Activated CD4-positive, alpha-beta T cell treated with anti-CD3 and anti-CD28 coated beads, Interleukin-2, Interleukin-6, amounts not matched to agents 100 ng/mL and 50 ng/mL, durations not matched to agents 16 hours and 8 hours (primary cell): Measurements from ENCODE around the gene HSPA1L.
"Not testable (repeated sequence)": the region's sequence is repeated elsewhere in the genome, so short reads cannot be mapped to it uniquely, and the experiment has no call there.

ENCODE experiments used
- DNase-seq: peaks from one replicate; pipeline ENCODE4 v3.0.0-alpha.2; 2020

The HSPA1L gene

DNA sequence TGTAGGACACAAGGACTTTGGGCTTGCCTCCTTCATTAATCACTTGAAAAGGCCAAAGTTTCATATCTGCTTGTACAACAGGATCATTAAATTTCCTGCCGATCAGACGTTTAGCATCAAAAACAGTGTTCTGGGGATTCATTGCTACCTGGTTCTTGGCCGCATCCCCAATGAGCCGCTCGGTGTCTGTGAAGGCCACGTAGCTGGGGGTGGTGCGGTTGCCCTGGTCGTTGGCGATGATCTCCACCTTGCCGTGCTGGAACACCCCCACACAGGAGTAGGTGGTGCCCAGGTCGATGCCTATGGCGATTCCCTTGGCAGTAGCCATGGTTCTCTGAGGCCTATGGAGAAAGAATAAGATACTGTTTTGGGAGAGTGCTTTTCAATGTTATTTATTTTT lies 3.4 kb downstream of the HSPA1L start:
- DNase-seq = no peak

DNA sequence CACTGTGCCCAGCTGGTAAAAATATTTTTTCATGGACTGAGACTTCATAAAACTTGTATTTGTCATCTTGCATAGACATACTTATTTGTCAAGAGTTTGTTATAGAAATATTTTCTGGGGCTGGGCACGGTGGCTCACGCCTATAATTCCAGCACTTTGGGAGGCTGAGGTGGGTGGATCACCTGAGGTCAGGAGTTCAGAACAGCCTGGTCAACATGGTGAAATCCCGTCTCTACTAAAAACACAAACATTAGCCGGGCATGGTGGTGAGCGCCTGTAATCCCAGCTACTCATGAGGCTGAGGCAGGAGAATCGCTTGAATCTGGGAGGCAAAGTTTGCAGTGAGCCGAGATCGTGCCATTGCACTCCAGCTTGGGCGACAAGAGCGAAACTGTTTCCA lies 6.5 kb downstream of the HSPA1L start:
- DNase-seq = not testable (repeated sequence)

DNA sequence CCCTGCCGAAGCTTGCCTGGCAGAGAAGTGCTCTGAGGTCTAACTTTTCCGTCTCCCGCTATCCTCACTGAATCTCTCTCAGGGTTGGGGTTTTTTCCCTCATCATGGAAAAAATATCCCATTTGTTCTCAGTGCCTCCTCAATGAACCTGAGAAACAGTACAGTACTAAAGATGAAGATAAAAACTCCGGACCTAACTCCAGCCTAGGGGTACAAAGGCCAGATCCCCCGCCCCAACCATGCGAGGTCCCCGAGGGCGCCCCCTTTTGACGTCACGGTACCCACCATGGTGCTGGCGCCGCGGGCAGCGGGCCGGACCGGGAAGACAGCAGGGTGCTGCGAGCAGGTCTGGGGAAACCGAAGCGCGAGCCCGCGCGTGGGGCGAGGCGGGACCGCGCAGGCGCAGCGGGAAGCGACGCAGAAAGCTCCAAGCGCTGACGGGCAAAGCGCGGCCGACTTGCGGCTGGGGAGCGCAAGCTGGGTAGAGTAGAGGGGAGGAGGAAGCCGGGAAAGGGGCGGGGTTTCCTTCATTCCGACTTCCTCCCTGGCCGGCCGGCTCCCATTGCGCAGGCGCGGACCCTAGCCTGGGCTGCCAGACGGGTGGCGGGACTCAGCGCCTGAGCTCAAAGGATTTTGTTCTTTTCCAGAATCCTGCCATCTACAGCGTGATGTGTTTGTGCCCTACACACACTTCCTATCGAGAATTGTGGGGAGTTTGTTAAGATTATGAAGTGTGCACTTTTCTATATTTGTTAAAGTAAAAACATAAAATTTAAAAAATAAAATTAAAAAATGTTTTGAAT lies 8.4 kb downstream of the HSPA1L start, which contains the start of gene LSM2:
TSS of gene LSM2 (minus strand) at position 497 of the 803 bp plus-strand sequence. CDS start at position 288, 209 bp downstream.
- peak; percentile 98 for DNase-seq

DNA sequence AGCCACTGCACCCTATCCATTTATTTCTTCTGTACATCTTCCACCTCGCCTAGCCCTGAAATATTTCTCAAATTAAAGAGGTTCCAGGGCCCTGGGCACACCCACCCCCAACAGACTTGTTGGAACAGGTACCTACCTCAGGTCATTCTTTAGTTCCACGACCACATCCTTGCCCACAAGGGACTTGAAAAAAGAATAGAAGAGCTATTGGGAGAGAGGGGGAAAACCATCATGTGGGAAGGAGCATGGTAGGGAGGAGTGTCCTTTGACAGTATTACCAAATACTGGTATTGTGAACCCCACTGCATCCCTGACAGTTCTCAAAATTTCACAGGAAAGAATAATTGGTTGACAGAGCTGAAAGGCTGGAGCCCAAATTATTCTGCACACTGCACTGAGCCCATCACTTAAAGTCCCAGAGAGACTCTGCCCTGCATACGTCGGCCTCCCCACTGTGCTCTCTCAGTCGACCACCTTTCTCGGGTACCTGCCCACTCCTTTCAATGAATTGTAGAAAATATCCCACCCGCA lies 9.1 kb downstream of the HSPA1L start:
- no peak for DNase-seq

DNA sequence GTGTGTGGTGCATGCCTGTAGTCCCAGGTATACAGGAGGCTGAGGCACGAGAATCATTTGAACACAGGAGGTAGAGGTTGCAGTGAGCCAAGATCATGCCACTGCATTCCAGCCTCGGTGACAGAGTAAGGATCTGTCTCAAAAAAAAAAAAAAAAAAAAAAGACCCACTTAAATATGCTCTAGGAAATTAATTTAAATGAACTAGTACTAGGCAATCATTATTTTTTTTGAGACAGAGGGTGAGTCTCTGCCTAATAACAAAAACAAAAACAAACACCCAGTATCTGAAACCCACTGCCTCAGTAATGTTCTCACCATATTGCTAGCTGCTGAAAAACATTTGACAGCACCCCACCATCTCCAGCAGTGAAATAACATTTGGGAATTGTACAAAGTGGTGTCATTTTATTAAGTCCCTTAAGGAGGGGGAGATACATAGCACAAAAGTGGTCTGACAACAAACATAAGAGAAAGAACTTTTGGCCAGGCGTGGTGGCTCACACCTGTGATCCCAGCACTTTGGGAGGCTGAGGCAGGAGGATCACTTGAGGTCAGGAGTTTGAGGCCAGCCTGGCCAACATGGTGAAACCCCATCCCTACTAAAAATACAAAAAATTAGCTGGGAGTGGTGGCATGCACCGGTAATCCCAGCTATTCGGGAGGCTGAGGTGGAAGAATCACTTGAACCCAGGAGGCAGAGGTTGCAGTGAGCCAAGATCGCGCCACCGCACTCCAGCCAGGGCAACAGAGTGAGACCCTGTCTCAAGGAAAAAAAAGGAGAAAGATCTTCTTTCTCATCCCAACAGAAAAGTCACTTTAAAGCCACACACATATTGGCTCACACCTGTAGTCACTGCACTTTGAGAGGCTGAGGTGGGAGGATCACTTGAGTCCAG lies 13.8 kb downstream of the HSPA1L start:
- not testable (repeated sequence) for DNase-seq

DNA sequence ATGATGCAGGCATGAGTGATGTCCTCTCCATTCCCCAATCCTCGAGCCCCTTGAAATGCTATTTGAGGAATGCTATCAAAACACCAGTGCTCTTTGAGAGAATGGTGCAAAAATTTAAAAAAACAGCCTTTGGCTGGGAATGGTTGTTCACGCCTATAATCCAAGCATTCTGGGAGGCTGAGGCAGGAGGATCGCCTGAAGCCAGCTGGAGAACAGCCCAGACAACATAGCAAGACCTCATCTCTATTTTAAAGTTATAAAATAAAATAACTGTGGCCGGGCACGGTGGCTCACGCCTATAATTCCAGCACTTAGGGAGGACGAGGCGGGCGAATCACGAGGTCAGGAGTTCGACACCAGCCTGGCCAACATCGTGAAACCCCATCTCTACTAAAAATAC lies 15.3 kb downstream of the HSPA1L start:
- DNase-seq = no peak

DNA sequence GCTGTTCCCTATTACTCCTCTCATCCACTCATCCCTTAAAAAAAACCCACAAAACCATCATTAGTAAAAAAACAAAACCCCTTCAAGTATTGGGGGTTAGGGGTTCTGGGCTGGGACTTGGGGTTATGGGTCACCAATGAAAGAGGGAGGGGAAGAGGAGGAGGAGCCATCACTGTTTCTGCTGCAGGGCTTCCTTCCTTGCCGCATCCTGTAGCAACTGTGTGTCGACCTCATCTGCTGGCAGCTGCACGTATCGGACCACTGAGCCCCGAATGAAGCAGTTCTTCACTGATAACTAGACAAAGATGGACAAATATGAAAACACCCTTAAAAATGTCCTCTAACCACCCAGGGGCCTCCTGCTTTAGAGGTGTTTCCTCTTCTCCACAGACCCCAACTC lies 17.5 kb downstream of the HSPA1L start:
- DNase-seq = peak; percentile 70

DNA sequence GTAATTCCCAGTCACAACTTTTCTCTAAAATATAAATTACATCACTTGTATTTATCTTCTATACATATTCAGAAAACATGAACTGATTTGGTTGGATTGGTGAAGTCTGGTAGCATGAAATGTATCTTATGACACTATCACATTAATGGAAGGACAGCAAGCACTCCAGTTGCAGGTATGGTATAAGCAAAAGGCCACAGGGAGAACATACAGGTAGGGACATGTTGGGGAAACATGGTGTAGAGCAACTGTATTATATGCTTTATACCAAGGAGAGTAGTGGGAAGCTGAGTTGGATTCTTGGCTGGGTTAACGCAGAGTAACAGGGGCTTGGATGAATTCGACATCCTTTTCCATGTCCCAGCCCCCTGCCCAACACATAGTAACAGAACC lies 18.1 kb downstream of the HSPA1L start:
- DNase-seq = no peak

DNA sequence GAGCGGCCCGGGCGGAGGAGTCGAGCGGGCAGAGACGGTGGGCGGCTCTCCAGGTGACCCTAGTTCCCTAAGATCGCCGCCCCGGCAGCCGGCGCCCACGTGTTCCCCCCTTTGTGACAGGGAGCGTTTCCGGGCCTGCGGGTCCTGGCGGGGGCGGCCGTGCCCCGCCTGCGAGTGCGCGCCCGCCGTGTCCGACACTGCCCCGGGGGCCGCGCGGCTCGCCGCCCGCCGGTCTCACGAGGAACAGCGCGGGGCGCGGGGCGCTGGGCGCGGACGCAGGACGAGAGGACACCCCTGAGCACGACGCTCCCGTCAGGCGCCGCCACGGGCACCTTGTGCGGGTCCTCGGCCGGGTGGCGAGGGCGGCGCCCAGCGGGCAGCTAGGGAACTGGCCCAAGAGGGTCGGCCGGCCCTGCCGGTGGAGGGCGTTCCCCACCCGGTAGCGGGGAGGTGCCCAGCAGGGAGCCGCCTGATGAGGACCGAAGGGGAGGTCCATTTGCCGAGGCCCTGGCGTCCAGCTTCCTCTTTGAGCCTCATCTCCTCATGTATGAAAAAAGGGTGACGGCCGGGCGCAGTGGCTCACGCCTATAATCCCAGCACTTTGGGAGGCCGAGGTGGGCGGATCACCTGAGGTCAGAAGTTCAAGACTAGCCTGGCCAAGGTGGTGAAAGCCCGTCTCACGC lies 19.3 kb downstream of the HSPA1L start, which contains the start of gene VARS1:
TSS of gene VARS1 (minus strand) at position 137 of the 683 bp plus-strand sequence. CDS start 535 bp downstream, outside the sequence.
- DNase-seq = peak; percentile 93

DNA sequence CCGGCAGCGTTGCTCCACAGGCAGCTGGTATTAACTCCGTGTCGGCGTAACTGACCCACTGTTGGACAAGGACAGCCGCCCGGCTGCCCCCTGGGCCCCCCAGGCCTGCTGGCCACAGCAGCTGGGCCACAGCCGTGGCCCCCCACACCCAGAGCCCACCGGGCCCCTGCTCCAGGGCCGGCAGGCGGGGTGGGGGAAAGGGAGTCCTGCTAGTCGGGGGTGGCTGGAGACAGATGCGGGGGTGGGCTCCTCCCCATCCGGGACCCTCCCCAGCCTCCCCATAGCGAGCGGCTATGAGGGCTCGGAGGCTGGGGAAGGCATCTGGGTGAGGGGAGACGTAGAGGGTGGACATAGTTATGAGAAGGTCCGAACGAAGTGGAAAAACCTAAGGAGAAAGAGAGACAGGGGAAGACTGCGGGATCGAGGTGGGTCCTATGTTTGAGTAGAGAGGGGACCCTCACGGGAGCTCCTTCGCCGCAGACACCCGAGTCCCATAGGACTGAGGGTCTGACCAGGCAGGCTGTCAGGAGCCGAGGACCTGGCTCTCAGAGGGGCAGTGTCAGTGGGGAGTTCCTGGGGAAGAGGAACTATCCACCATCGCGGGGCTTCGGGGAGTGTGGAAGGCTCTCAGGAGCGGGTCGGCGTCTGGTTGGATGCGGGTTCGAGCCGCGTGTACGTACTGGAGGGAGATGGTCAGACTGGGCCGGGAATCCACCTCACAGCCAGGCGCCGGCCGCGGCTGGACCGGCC lies 20.0 kb downstream of the HSPA1L start:
- no peak for DNase-seq

DNA sequence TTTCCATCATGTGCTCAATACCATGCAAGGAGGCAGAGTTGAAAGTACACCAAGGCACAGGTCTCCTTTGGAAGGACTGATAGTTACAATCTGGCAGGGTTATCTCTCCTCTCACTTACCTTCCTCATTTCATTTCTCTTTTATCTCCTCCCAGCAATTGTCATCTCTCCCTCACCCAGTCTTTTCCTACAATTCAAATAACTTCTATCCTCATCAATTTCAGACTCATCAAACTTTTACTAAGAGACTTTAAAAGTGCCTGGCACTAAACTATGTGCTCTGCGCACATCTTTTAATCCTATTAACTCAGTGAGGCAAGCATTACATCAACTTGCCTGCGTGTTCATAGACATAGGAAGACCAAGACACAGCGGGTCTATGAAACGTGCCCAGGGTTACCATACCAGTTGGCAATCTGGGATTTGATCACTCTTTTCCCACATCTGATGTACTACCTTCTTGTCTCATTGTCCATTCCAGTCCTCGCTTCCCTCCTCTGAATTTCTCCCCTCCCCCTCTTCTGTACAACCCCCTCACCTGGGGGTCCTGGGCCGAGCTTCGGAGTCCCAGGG lies 20.7 kb downstream of the HSPA1L start:
- DNase-seq = peak; percentile 36

DNA sequence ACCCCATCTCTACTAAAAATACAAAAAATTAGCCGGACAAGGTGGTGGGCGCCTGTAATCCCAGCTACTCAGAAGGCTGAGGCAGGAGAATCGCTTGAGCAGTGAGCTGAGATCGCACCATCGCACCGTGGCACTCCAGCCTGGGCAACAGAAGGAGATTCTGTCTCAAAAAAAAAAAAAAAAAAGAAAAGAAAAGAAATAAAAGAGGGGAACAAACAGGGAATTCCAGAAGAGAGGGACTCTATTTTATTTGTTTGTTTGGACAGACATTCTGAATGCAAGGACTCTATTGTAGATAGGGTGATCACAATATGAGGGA lies 21.2 kb downstream of the HSPA1L start:
- not testable (repeated sequence) for DNase-seq

DNA sequence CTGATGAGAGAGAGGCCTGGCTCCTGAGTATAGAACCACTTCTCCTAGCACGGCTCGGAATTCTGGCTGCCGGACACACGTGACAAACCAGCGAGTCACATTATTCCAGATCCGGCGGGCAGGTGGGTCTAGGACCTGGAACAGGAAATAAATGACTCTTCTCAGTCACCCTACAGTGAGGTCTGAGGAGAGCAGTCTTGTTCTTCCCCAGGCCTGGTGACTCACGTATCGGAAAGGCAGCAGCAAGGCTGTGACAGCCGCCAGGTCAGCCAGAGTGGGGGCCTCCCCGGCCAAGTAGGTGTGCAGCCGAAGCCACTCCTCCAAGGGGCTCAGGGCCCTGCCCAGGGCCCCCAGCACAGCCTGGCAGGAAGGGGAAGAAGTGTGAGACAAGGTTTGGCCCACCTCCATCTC lies 22.3 kb downstream of the HSPA1L start:
- DNase-seq = peak; percentile 39

DNA sequence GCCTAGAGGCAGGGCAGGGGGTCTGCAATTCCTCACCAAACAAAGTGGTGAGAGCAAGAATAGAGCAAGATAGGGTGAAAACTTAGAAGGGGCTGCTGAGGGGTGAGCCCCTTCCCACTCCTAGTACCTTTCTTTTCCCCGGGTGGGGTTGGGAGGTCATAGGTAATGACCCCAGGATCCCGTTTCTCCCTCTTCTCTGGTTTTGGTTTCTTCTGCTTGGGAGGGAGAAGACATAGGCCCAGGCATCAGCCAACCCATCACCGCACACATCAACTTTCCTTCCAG lies 23.1 kb downstream of the HSPA1L start:
- no peak for DNase-seq

DNA sequence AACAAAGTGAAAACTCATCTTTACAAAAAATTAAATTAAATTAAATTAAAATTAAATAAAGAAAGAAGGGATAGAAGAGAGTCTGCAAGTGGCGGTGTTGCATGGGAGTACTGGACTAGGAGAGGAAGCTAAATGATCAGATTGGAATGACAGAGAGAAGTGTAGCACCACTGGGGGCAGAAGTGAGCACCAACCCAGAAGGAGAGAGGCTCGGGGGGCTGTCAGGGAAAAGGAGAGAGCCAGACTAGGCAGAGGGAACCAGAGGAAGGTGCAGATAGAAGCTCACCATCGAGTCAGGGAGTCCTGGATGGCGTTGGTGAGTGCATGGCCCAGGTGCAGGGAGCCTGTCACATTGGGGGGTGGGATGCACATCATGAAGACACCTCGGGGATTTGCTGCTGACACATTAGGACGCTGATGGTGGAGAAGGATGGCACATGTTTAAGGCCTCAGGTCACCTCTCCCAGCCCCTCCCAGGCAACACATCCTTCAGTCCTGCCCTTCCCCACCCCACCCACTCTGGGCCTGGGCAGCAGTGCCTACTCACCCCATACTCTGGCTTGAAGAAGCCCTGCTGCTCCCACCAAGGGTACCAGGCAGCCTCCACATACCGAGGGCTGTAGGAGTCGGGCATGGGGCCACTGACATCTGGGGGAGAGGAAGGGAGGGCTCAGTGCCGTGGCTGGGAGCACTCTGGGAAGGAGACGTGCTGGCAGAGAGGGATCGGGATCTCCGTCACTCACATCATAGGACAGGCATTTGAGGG lies 23.6 kb downstream of the HSPA1L start:
- DNase-seq = peak; percentile 56

DNA sequence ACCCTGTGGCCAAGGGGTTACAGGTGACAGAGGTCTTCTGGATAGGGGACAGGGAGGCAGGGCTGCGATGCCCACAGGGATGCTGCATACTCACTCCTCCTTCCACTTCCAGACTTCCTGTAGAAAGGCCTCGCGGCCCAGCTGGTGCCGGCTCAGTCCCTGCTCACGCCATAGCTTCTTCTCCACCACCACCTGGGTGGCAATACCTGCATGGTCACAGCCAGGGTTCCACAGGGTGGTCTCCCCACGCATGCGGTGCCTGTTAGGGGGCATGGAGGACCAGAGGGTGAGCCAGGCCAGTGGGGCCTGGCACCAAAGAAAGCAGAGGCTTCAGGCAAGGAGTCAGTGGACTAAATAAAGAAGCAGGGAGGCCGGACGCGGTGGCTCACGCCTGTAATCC lies 29.6 kb downstream of the HSPA1L start:
- DNase-seq = no peak

DNA sequence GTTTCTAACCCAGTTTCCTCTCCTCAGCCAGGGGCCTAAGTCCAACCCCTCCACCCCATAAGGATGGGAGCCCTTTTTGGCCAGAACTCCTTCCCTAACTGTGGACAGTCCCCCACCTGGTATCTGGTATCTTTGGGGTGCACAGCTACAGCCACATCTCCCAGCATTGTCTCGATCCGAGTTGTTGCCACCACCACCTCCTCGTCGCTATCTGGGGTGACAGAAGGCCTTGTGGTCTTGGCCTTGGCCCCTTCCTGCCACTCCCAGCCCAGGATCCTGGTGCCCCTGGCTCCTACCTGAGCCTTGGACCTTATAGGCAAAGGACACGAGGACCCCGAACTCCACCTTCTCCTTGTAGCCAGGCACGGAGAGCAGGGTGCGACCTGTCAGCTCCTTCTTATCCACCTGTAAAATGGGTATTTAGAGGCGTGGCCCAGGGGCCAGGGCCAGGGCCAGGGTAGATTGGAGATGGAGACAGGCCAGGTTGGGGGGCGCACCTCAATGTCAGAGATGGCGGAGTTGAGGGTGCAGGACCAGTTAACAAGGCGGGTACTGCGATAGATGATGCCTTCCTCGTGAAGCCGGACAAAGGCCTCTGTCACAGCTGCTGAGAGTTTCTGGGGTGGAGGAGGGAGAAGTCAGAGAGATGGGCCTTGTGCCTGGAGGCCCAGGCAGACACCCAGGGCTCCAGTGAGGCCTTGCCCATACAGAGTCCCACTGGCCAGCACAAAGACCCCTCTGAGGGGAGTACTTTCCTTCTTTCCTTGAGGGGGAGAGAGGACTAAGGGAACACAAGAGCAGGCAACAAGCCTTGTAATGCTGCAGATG lies 30.8 kb downstream of the HSPA1L start:
- no peak for DNase-seq

DNA sequence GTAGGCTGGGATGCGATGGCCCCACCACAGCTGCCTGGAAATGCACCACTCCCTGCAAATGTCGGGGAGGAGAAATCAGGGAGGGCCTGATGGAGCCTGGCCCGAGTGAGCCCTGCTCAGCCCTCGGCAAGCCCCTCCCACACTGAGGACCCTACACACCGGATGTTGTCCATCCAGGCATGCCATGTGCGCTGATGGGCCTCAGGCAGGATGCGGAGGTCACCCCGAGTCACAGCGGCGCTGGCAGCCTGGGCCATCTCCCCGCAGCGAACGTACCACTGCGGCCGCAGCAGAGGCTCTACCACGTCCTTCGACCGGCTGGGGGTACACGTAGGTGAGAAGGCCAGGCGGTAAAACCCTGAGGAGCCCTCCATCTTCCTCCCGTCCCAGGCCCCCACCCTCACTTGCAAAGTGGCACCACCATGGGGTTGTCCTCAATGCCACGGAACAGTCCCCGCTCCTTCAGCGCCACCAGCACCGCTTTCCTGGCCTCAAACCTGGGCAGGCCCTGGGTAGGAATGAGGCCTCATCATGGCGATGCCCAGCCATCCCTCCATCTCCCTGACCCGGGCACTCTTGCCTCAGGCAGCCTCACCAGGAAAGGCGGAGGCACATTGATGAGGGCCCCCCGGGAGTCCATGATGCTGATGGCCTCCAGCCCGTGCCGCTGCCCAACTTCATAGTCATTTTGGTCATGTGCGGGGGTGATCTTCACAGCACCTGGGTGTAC lies 32.8 kb downstream of the HSPA1L start:
- no peak for DNase-seq

DNA sequence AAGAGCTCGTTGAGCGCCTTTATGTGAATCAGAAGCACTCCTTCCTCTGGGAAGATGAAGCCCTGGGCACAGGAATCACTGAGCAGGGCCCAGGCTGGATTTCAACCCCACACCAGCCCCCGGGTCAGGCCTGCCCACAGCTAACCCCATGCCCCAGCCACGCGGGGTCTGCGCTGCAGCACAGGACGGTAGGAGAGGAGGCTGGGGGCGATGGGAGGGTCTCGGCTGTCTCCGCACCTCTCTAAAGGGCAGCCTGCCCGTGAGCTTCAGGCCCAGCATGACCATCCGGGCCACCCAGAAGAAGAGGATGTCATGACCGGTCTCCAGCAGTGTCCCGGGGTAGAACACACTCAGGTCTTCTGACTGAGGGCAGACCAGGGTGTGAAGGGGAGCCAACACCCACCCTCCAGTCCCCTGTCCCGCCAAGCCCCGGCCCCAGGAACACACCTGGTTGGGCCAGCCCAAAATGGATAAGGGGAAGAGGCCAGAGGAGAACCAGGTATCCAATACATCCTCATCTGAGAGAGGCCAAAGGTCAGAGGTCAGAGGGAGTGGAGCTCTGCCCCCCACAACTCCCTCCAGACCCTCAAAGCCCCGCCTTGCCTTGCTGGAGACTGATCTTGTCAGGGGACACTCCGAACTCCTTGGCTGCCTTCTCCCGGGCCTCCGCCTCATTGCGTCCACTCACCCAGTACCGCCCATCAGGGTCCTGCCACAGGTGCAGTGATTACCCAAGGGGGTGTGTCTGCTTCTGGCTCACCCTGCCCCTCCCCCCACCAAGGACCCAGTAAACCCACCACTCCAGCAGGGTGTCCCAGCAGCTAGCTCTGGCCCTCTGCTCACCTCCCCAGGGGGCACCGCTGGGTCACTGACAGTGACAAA lies 33.6 kb downstream of the HSPA1L start:
- no peak for DNase-seq
